GM18508 (cell line): ENCODE results near the gene PIK3IP1.

ENCODE experiments used
- ATAC-seq: cut with Tn5 transposase; IDR thresholded peaks from one replicate; pipeline ENCODE4 v1.9.1; 2021; ENCODE audit warnings: moderate number of reproducible peaks; ENCODE audit not compliant: insufficient read depth, unreplicated experiment

Gene PIK3IP1

GRCh38 chr22:31281733-31282132, 10.6 kb downstream of the PIK3IP1 start:
- no peak for ATAC-seq

GRCh38 chr22:31279821-31280505, 12.3 kb downstream of the PIK3IP1 start:
- ATAC-seq: no peak

GRCh38 chr22:31279327-31279669, 13.0 kb downstream of the PIK3IP1 start:
- no peak for ATAC-seq

- ATAC-seq: no peak
Measured at GRCh38 chr22:31278626-31279326, 13.5 kb downstream of the PIK3IP1 start.

- ATAC-seq: no peak
Measured at GRCh38 chr22:31278151-31278621, 14.1 kb downstream of the PIK3IP1 start.

GRCh38 chr22:31277741-31278140, 14.5 kb downstream of the PIK3IP1 start:
- no peak for ATAC-seq

- no peak for ATAC-seq
Measured at GRCh38 chr22:31276426-31277167, 15.7 kb downstream of the PIK3IP1 start.

GRCh38 chr22:31275576-31275975, 16.7 kb downstream of the PIK3IP1 start:
- ATAC-seq: no peak

GRCh38 chr22:31275018-31275417, 17.3 kb downstream of the PIK3IP1 start:
- ATAC-seq: no peak

- no peak for ATAC-seq
Measured at GRCh38 chr22:31274017-31274416, 18.3 kb downstream of the PIK3IP1 start.

GRCh38 chr22:31272522-31273446, 19.5 kb downstream of the PIK3IP1 start:
- ATAC-seq: no peak

- no peak for ATAC-seq
Measured at GRCh38 chr22:31271485-31271884, 20.8 kb downstream of the PIK3IP1 start.

- ATAC-seq: no peak
Measured at GRCh38 chr22:31271026-31271425, 21.3 kb downstream of the PIK3IP1 start.

- no peak for ATAC-seq
Measured at GRCh38 chr22:31269892-31270579, 22.3 kb downstream of the PIK3IP1 start.

GRCh38 chr22:31268281-31268680, 24.0 kb downstream of the PIK3IP1 start:
- ATAC-seq: no peak

GRCh38 chr22:31263896-31264640, 28.2 kb downstream of the PIK3IP1 start:
- ATAC-seq: no peak

- no peak for ATAC-seq
Measured at GRCh38 chr22:31262312-31263133, 29.8 kb downstream of the PIK3IP1 start.

- no peak for ATAC-seq
Measured at GRCh38 chr22:31260474-31260856, 31.8 kb downstream of the PIK3IP1 start.
